Ramos (cell line): ENCODE results near the gene PEX12.
"Not testable (repeated sequence)": the region's sequence is repeated elsewhere in the genome, so short reads cannot be mapped to it uniquely, and the experiment has no call there.

Source experiments
- in situ Hi-C: fragments of 300-500 bp; cut with MboI; formaldehyde crosslinking; loops from one replicate; pipeline ENCODE4 v1.14.3; 2022; ENCODE audit warnings: low sequenced_read_pairs; ENCODE audit not compliant: unreplicated experiment

Gene PEX12

GRCh38 chr17:35584061-35584460, 5.7 kb upstream of the PEX12 start:
- in situ Hi-C loops: no loop called here

- in situ Hi-C loops: no loop called here
Observed at GRCh38 chr17:35578929-35579432, 610 bp upstream of the PEX12 start.

- in situ Hi-C loops: no loop called here
Observed at GRCh38 chr17:35577830-35578196, 558 bp downstream of the PEX12 start.

GRCh38 chr17:35575759-35576158, 2.6 kb downstream of the PEX12 start:
- in situ Hi-C loops: no loop called here

GRCh38 chr17:35569405-35569804, 9.0 kb downstream of the PEX12 start:
- in situ Hi-C loops: no loop called here

GRCh38 chr17:35568561-35568960, 9.8 kb downstream of the PEX12 start:
- in situ Hi-C loops: no loop called here

GRCh38 chr17:35566968-35567367, 11.4 kb downstream of the PEX12 start:
- in situ Hi-C loops: no loop called here

- in situ Hi-C loops: not testable (repeated sequence)
Observed at GRCh38 chr17:35563181-35563580, 15.2 kb downstream of the PEX12 start.

GRCh38 chr17:35560703-35561102, 17.7 kb downstream of the PEX12 start, which contains the start of gene SLFN14:
SLFN14 (minus strand) TSS chr17:35560819; CDS start chr17:35558062, 2,757 bp downstream.
- in situ Hi-C loops: no loop called here

- in situ Hi-C loops: no loop called here
Observed at GRCh38 chr17:35559495-35560210, 18.7 kb downstream of the PEX12 start.

GRCh38 chr17:35557353-35557752, 21.0 kb downstream of the PEX12 start:
- in situ Hi-C loops: no loop called here

- in situ Hi-C loops: no loop called here
Observed at GRCh38 chr17:35555691-35556090, 22.7 kb downstream of the PEX12 start.

GRCh38 chr17:35554668-35555067, 23.7 kb downstream of the PEX12 start:
- in situ Hi-C loops: no loop called here

GRCh38 chr17:35553310-35553709, 25.1 kb downstream of the PEX12 start:
- in situ Hi-C loops: no loop called here

GRCh38 chr17:35548978-35549377, 29.4 kb downstream of the PEX12 start:
- in situ Hi-C loops: no loop called here

GRCh38 chr17:35548208-35548810, 30.1 kb downstream of the PEX12 start:
- in situ Hi-C loops: no loop called here

- in situ Hi-C loops: no loop called here
Observed at GRCh38 chr17:35546487-35546886, 31.9 kb downstream of the PEX12 start.

- in situ Hi-C loops: no loop called here
Observed at GRCh38 chr17:35545150-35545549, 33.2 kb downstream of the PEX12 start.

GRCh38 chr17:35543856-35544255, 34.5 kb downstream of the PEX12 start:
- in situ Hi-C loops: no loop called here

GRCh38 chr17:35542990-35543389, 35.4 kb downstream of the PEX12 start:
- in situ Hi-C loops: no loop called here

GRCh38 chr17:35541434-35541833, 36.9 kb downstream of the PEX12 start:
- in situ Hi-C loops: no loop called here
